ENCODE measurements around the gene RHOBTB1.

Gene RHOBTB1

DNA sequence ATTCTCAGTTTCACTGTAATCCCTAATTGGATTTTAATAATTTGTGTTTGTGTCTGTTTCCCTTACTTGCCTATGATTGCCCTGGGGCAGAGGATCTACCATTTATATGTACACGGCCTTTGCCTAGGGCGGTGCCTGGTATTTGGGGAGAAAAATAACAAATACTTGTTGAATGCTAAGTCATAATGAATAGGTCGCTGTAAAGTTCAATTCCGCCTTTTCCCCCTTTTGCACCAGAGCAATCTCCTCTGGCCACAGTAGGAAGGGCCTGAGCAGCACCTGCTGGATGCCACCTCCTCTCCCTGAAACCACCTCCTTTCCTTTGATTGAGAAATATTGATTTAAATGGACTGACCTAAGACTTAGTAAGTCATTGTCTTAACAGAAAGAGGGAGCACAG is 70.2 kb downstream of the RHOBTB1 start:
- H3K4me3 ChIP-seq (replicated peaks; ENCODE audit: low read depth, low read length), result no peak overlapping the region
- TF ChIP-seq, protein P1, sequence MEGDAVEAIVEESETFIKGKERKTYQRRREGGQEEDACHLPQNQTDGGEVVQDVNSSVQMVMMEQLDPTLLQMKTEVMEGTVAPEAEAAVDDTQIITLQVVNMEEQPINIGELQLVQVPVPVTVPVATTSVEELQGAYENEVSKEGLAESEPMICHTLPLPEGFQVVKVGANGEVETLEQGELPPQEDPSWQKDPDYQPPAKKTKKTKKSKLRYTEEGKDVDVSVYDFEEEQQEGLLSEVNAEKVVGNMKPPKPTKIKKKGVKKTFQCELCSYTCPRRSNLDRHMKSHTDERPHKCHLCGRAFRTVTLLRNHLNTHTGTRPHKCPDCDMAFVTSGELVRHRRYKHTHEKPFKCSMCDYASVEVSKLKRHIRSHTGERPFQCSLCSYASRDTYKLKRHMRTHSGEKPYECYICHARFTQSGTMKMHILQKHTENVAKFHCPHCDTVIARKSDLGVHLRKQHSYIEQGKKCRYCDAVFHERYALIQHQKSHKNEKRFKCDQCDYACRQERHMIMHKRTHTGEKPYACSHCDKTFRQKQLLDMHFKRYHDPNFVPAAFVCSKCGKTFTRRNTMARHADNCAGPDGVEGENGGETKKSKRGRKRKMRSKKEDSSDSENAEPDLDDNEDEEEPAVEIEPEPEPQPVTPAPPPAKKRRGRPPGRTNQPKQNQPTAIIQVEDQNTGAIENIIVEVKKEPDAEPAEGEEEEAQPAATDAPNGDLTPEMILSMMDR (IDR thresholded peaks at IDR 0.05; ENCODE audit: low read length, missing control alignments), result no peak
- no peak for DNase-seq (ENCODE audit: low read depth)

DNA sequence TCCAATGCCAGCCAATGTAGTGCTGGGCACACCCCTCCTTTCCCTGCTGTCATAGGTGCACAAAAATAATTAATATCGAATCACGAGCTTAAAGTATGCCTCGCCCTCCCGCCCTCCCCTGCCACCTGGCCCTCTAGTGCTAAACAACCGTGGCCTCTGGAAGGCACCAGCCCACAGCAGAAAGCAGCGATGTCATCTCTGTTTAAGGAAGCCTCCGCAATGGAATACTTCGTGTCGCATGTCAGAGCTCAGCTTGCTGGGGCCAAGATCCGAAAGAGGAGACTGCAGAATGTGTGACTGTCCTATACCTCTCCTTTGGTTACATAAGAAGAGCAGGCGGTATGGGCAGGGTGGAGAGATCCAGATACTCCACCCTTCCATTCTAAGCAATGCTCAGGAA is 71.5 kb downstream of the RHOBTB1 start:
- TF ChIP-seq, protein P1 (IDR thresholded peaks at IDR 0.05; ENCODE audit: low read length, missing control alignments), result no peak
- no peak overlapping the region for H3K4me3 ChIP-seq (replicated peaks; ENCODE audit: low read depth, low read length)
- no peak for DNase-seq (ENCODE audit: low read depth)

DNA sequence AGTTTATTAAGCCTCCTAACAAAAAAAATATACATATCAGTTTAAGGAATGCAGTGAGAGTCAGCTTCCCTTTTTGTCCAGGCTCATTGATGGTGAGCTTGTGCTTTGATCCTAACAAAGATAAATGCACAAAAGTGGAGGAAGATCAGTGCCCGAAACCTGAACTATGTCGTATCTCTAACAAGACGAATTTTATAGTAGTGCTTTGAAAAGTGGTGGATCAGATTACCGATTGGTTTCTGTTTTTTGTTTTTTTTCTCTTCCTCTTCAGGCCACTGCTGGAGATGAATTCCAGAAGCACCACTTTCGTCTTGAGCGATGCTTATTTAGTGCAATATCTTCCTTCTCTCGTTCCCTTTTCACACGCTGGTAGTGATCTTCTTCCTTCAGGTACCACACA is 72.8 kb downstream of the RHOBTB1 start:
- TF ChIP-seq, protein P1 (IDR thresholded peaks at IDR 0.05; ENCODE audit: low read length, missing control alignments), result no peak
- H3K4me3 ChIP-seq (replicated peaks; ENCODE audit: low read depth, low read length), result no peak overlapping the region
- no peak for DNase-seq (ENCODE audit: low read depth)

DNA sequence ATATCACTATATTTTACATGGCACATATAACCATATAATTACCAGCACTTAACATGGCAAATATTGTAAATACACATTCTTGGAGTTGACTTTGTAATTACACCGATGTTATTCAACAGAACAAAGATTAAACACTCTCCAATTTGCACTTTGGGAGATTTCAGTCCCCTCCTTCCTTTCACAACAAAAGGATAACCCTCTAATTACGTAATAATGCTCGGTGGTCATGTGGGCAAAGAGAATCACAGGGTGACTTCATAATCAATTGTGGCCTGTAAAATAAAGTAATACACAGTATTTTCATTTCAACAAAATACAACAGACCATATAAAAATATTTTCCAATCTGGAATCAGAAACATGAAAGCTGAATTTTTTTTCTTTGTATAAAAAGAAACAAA is 73.2 kb downstream of the RHOBTB1 start:
- DNase-seq (ENCODE audit: low read depth), result no peak
- TF ChIP-seq, protein P1 (IDR thresholded peaks at IDR 0.05; ENCODE audit: low read length, missing control alignments), result no peak
- H3K4me3 ChIP-seq (replicated peaks; ENCODE audit: low read depth, low read length), result no peak overlapping the region

DNA sequence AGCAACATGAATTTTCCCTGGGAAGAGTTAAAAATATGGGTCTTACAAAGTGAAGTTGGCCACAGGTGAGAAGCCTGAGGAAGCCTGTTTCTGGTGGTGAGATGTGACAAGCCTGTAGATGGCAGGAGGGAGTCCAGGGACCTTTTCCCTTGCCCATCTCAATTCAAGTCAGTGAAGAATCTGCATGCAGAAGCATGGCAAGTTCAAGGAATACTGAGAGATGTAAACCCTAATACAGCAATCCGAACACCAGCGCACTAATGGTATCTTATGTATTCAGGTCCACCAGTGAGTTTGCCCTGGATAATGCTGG is 73.6 kb downstream of the RHOBTB1 start:
- TF ChIP-seq, protein P1 (IDR thresholded peaks at IDR 0.05; ENCODE audit: low read length, missing control alignments), result peak; percentile 8
- no peak for DNase-seq (ENCODE audit: low read depth)
- H3K4me3 ChIP-seq (replicated peaks; ENCODE audit: low read depth, low read length), result no peak overlapping the region

DNA sequence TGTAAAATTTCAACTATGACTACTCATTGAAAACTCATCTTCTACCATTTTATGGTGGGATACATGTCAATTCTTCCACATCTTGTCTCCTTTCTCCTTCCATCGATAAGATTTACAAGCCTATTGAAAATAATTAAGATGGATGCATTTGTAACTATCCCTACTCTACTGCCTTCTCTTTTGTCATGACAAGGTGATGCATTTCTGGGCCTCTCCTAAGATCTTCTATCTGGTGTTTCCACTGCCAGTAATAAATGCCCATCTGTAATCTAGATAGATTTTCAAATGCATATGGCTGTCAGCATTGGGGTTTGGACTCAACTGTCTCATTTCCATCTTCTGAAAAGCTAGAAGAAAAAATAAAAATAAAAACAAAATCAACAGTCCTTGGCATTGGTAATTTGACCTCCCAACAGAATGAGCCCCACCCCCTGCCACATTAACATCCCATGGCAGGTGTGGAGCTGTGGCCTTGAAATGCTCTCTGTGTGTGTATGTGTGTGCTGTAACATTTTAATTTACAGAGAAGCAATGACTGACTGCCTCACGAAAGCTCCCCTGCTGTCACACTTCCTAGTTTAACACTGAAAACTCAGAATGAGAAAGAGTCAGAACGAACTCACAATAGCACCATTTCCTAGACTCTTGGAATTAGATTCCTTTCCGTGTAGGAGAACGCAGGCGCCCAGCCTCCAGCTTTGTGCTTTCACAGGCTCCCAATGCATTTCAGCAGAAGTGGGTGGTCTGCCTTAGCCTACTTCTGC is 74.2 kb downstream of the RHOBTB1 start:
- TF ChIP-seq, protein P1 (IDR thresholded peaks at IDR 0.05; ENCODE audit: low read length, missing control alignments), result no peak
- no peak overlapping the region for H3K4me3 ChIP-seq (replicated peaks; ENCODE audit: low read depth, low read length)
- no peak for DNase-seq (ENCODE audit: low read depth)

DNA sequence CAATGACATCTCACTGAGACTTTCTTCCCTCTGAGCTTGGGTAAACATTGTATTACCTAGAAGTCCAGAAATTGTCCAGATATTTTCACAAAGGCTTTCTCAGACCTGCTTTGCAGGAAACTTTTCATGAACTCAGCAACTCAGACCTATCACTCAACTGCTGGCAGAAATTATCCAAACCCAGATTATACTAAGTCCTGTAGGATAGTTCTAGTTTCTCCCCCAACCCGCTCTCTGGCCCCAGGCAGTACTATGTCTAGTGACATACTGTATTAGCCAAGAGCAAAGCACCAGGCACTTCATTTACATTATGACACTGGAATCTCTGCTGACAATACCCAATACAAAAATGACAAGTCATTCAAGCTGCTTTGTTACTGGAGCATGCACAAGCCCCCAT is 75.0 kb downstream of the RHOBTB1 start:
- TF ChIP-seq, protein P1 (IDR thresholded peaks at IDR 0.05; ENCODE audit: low read length, missing control alignments), result no peak
- H3K4me3 ChIP-seq (replicated peaks; ENCODE audit: low read depth, low read length), result no peak overlapping the region
- no peak for DNase-seq (ENCODE audit: low read depth)

Data from fibroblast of pulmonary artery (primary cell).